ENCODE results near the gene CTU2. TPM values are rescaled to one million over a fixed set of nuclear protein-coding genes. Genes with fewer than 3 reads are reported as not detected.

CTU2 gene
- total and polyA plus RNA-seq, 8 donors, result 9.7 to 19.8 (median 14.0) TPM

- Histone ChIP-seq H3K9me3 (no peaks in the 10 kb centered on the region), H3K27me3 (peaks cover 3 to 93% of the 10 kb centered on the region in 2 donors), H3K4me1 (peaks cover 14 to 50% of the 10 kb centered on the region in 2 donors), H3K4me3 (peak overlapping the region; percentile 38 to 72), H3K27ac (peak overlapping the region in 1 of 2 donors; percentile 61), H3K36me3 (no peaks in the 10 kb centered on the region)
- TF ChIP-seq, protein P1, sequence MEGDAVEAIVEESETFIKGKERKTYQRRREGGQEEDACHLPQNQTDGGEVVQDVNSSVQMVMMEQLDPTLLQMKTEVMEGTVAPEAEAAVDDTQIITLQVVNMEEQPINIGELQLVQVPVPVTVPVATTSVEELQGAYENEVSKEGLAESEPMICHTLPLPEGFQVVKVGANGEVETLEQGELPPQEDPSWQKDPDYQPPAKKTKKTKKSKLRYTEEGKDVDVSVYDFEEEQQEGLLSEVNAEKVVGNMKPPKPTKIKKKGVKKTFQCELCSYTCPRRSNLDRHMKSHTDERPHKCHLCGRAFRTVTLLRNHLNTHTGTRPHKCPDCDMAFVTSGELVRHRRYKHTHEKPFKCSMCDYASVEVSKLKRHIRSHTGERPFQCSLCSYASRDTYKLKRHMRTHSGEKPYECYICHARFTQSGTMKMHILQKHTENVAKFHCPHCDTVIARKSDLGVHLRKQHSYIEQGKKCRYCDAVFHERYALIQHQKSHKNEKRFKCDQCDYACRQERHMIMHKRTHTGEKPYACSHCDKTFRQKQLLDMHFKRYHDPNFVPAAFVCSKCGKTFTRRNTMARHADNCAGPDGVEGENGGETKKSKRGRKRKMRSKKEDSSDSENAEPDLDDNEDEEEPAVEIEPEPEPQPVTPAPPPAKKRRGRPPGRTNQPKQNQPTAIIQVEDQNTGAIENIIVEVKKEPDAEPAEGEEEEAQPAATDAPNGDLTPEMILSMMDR (IDR thresholded peaks at IDR 0.05), result peak; percentile 39 to 53
- ATAC-seq (peak; percentile 4), DNase-seq (peak in 1 of 4 donors; percentile 80)
- intact Hi-C loops (cut with DNase I), result no loop called here
These were observed 20.9 kb upstream of the CTU2 start for GRCh38 chr16:88685156-88686061.

- Histone ChIP-seq H3K4me1 (peaks cover 14 to 51% of the 10 kb centered on the region in 2 donors), H3K36me3 (no peaks in the 10 kb centered on the region), H3K4me3 (peak overlapping the region; percentile 38 to 72), H3K27me3 (peaks cover 2 to 95% of the 10 kb centered on the region in 2 donors), H3K27ac (peak overlapping the region in 1 of 2 donors; percentile 61), H3K9me3 (no peaks in the 10 kb centered on the region)
- peak; percentile 73 for ATAC-seq
- peak in 1 of 4 donors; percentile 90 for DNase-seq
- TF ChIP-seq, protein P1 (IDR thresholded peaks at IDR 0.05), result no peak
- intact Hi-C loops (cut with DNase I), result no loop called here
These were observed 20.3 kb upstream of the CTU2 start for GRCh38 chr16:88686062-88686438.

DNA sequence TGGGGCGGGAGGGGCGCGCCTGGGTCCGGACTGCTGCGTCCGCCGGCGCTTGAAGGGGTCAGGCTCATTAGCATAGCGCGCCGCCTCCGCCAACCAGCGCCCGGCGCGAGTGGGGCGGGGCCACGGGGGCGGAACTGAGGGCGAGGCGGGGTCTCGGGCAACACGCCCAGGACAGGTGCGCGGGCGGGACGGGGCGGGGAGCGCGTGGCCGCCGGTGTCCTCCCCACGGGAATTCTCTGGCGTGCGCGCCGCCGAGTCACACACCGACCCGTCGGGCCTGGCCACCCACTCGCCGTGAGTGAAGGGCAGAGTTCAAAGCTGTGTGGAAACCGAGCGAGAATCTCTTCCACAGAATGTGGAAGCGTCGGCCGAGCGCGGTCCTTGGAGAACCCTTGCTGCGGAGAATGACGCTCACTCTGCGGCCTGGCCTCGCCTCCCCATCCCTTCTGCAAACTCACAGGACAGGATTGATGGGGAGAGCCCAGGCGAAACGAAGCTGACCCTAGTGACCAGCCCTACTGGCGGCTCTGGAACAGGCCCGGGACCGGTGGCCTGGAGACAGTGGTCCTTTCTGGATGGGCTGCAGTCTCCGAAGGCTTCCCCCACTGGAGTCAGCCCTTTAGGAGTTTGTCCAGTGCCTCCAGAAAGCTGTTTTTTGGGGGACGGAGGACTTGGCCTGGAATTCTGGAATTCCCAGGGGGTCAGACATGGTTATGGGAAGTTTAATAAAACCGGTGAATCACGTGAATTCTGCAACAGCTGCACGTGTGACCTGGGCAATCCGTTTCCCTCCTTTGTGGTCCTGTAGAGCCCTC is 19.7 kb upstream of the CTU2 start, which contains the start of gene SNAI3:
Gene SNAI3 (minus strand): TSS at position 69 of the 815 bp plus-strand sequence. CDS start 101 bp downstream, outside the sequence.
- intact Hi-C loops (cut with DNase I), result no loop called here
- Histone ChIP-seq H3K27ac (peak within 1 kb of the TSS in 1 of 2 donors; percentile 61), H3K9me3 (no peaks in the 10 kb centered on the region), H3K4me1 (peaks cover 14 to 51% of the 10 kb centered on the region in 2 donors), H3K36me3 (no peaks in the 10 kb centered on the region), H3K4me3 (peak within 1 kb of the TSS; percentile 38 to 72), H3K27me3 (peaks cover 0 to 93% of the 10 kb centered on the region in 2 donors)
- TF ChIP-seq, protein P1 (IDR thresholded peaks at IDR 0.05), result no peak
- DNase-seq (peak; percentile 41 to 97 (median 82)), ATAC-seq (peak; percentile 93)

GRCh38 chr16:88687254-88687576 is 19.1 kb upstream of the CTU2 start:
- no peak overlapping the region for H3K4me3 ChIP-seq
- H3K4me1 ChIP-seq, result peaks cover 14 to 51% of the 10 kb centered on the region in 2 donors
- H3K9me3 ChIP-seq, result no peaks in the 10 kb centered on the region
- no peak overlapping the region for H3K27ac ChIP-seq
- ATAC-seq (no peak), DNase-seq (no peak)
- no peaks in the 10 kb centered on the region for H3K36me3 ChIP-seq
- intact Hi-C loops (cut with DNase I), result no loop called here
- TF ChIP-seq, protein P1 (IDR thresholded peaks at IDR 0.05), result no peak
- H3K27me3 ChIP-seq, result peaks cover 0 to 88% of the 10 kb centered on the region in 2 donors

DNA sequence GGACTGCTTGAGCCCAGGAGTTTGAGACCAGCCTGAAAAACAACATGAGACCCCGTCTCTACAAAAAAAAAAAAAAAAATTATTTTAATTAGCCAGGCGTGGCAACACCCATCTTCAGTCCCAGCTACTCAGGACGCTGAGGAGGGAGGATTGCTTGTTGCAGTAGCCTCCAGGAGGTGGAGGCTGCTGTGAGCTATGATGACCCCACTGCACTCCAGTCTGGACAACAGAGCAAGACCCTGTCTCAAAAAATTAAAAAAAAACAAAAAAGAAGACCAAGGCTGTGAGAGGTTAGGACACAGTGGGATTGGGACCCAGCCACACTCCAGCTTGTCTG is 18.7 kb upstream of the CTU2 start:
- ATAC-seq (no peak), DNase-seq (no peak)
- intact Hi-C loops (cut with DNase I), result no loop called here
- Histone ChIP-seq H3K27ac (no peak overlapping the region), H3K9me3 (no peaks in the 10 kb centered on the region), H3K4me3 (no peak overlapping the region), H3K27me3 (peaks cover 0 to 86% of the 10 kb centered on the region in 2 donors), H3K36me3 (no peaks in the 10 kb centered on the region), H3K4me1 (peaks cover 14 to 53% of the 10 kb centered on the region in 2 donors)
- TF ChIP-seq, protein P1 (IDR thresholded peaks at IDR 0.05), result no peak
